Esophagus squamous epithelium (tissue), 5 donors: ENCODE results near the gene NPAS2. TPM values are rescaled to one million over a fixed set of nuclear protein-coding genes. Genes with fewer than 3 reads are reported as not detected.

Experiments
- DNase-seq: peaks from one replicate; lab custom pipeline; 2025; lab: John Stamatoyannopoulos, UW
- H3K27ac ChIP-seq, 4 donors: fragments of 200-600 bp; sonication (generic); one replicate each; pipeline ENCODE4 v1.5.1; 2016 to 2019; ENCODE audit warnings: mild to moderate bottlenecking in 1 of 4
- H3K27me3 ChIP-seq, 4 donors: fragments of 200-600 bp; sonication (generic); 1 replicate in 3 of 4; 2 replicates in 1 of 4; pipeline versions ENCODE4 v1.5.1 to v1.6.0; 2017 to 2021; ENCODE audit warnings: antibody characterized with exemption in 1 of 4
- H3K36me3 ChIP-seq, 3 donors: fragments of 200-600 bp; sonication (generic); one replicate each; pipeline ENCODE4 v1.5.1; 2016 to 2019
- H3K4me1 ChIP-seq, 3 donors: fragments of 200-600 bp; sonication (generic); one replicate each; pipeline ENCODE4 v1.5.1; 2017 to 2019
- H3K4me3 ChIP-seq, 4 donors: fragments of 200-600 bp; sonication (generic); 1 replicate in 3 of 4; 2 replicates in 1 of 4; pipeline ENCODE4 v1.5.1; 2016 to 2019; ENCODE audit warnings: mild to moderate bottlenecking in 2 of 4, moderate library complexity in 1 of 4
- H3K9me3 ChIP-seq, 3 donors: fragments of 200-600 bp; sonication (generic); one replicate each; pipeline ENCODE4 v1.5.1; 2016 to 2019
- CTCF ChIP-seq, 6 experiments: fragments of 450-650 bp in 4 of 6; fragments of 200-600 bp in 2 of 6; sonication (generic) in 2 of 6; IDR thresholded peaks; one replicate each; pipeline ENCODE4 v1.5.1; 2016 to 2019; ENCODE audit warnings: antibody characterized with exemption in 6 of 6, mild to moderate bottlenecking in 4 of 6, moderate library complexity in 4 of 6
- POLR2A ChIP-seq, 4 donors: fragments of 450-650 bp; IDR thresholded peaks; one replicate each; pipeline ENCODE4 v1.6.1; 2017; ENCODE audit warnings: antibody characterized with exemption in 4 of 4, mild to moderate bottlenecking in 4 of 4, moderate library complexity in 3 of 4
- WGBS, 2 donors: methylation state at CpG; one replicate each; pipeline ENCODE4 v1.1.5; 2018; 5-methylcytosine and 5-hydroxymethylcytosine counted together
- intact Hi-C: fragments of 100-400 bp; cut with DNase I; formaldehyde crosslinking; loops from one replicate; pipeline ENCODE4 v1.15.0; 2022
- total RNA-seq, 4 donors: library from RNA; depleted of rRNA; stranded (reverse); fragments of >200 nt; gene quantifications; one replicate each; pipeline ENCODE4 v1.1.0, GENCODE V29; 2016
- donor health status: DM: yes; HTN: yes; CAD: no.

NPAS2 gene
- total RNA-seq, 4 donors from 2014 or later: 29.1 to 64.2 (median 39.1) TPM

DNA sequence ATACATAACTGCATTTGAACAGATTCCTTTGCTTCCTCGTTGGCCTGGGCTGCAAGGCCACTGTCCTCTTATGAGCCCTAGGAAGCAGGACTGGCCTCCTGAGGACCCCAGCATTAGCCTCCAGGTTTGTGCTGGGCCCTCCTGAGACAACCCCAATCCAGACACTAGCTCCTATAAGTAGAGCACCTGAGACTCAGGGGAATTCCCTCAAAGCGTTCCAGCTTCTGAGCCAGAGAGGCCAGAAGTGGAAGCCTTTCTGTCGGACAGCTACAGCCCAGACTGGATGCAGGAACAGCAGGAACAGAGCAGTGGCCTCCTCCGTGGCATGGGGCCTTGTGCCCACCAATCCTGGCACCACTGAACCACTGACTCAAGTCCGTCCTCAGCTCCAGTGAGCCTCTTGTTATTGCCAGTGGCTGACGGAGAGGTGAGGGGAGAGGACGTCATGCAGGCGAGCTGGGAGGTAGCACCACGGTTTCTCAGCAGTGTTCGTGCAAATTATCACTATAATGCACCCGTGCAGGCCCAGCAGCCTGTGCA is 67.2 kb downstream of the NPAS2 start:
- 58 to 82% methylated on average over 7 to 10 of the region's 11 CpGs for WGBS, 2 donors
- intact Hi-C loops: no loop called here
- Histone ChIP-seq H3K27me3 (no peaks in the 10 kb centered on the region), H3K27ac (peak overlapping the region; percentile 67 to 88 (median 74)), H3K4me3 (no peak overlapping the region), H3K36me3 (no peaks in the 10 kb centered on the region), H3K4me1 (peaks cover 16 to 86% (median 28%) of the 10 kb centered on the region in 3 donors), H3K9me3 (no peaks in the 10 kb centered on the region)
- TF ChIP-seq POLR2A (IDR thresholded peaks at IDR 0.05) (no peak), CTCF (IDR thresholded peaks at IDR 0.05) (no peak)
- no peak for DNase-seq

- Histone ChIP-seq H3K9me3 (no peaks in the 10 kb centered on the region), H3K27me3 (no peaks in the 10 kb centered on the region), H3K4me3 (no peak overlapping the region), H3K4me1 (peaks cover 16 to 78% (median 28%) of the 10 kb centered on the region in 3 donors), H3K36me3 (no peaks in the 10 kb centered on the region), H3K27ac (peak overlapping the region; percentile 58 to 88 (median 74))
- intact Hi-C loops: no loop called here
- no peak for TF ChIP-seq POLR2A (IDR thresholded peaks at IDR 0.05)
- no peak for TF ChIP-seq CTCF (IDR thresholded peaks at IDR 0.05)
- DNase-seq: no peak
- 41 to 76% methylated on average over 6 to 12 of the region's 14 CpGs for WGBS, 2 donors
Measured at GRCh38 chr2:100887713-100888495, 68.0 kb downstream of the NPAS2 start.

GRCh38 chr2:100888601-100889000 is 68.7 kb downstream of the NPAS2 start:
- no peak for TF ChIP-seq CTCF (IDR thresholded peaks at IDR 0.05)
- TF ChIP-seq POLR2A (IDR thresholded peaks at IDR 0.05): no peak
- Histone ChIP-seq H3K27ac (peak overlapping the region; percentile 58 to 88 (median 74)), H3K27me3 (no peaks in the 10 kb centered on the region), H3K4me3 (no peak overlapping the region), H3K4me1 (peaks cover 16 to 71% (median 28%) of the 10 kb centered on the region in 3 donors), H3K9me3 (no peaks in the 10 kb centered on the region), H3K36me3 (no peaks in the 10 kb centered on the region)
- DNase-seq: no peak
- WGBS, 2 donors: 49 to 62% methylated on average over 3 of the region's 3 CpGs
- intact Hi-C loops: no loop called here

DNA sequence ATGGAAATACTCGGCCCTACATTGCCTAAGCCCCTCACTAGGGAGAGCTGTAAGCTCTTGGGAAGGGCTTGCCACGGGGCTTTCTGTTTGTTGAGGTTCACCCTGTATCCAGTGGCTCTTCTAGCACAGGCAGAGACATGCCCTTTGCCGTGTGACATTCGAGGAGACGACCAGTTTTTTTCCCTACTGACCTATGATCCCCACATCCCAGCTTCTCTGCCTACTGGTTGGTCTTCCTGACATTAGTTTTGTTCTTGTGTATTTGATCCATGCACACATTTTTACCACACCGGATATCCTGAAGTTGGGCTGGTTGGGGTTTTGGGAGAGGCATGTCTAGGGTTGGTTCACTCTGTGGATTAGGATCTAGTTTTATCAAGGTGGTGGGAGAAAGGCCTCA is 69.3 kb downstream of the NPAS2 start:
- Histone ChIP-seq H3K4me1 (peaks cover 16 to 70% (median 21%) of the 10 kb centered on the region in 3 donors), H3K27ac (peak overlapping the region; percentile 19 to 88 (median 74)), H3K27me3 (no peaks in the 10 kb centered on the region), H3K9me3 (no peaks in the 10 kb centered on the region), H3K4me3 (no peak overlapping the region), H3K36me3 (no peaks in the 10 kb centered on the region)
- no peak for DNase-seq
- TF ChIP-seq POLR2A (IDR thresholded peaks at IDR 0.05): no peak
- no peak for TF ChIP-seq CTCF (IDR thresholded peaks at IDR 0.05)
- 54 to 60% methylated on average over 5 to 6 of the region's 6 CpGs for WGBS, 2 donors
- intact Hi-C loops: no loop called here
